Measurements from ENCODE around the gene ZFYVE28.
"Not testable (repeated sequence)": the region's sequence is repeated elsewhere in the genome, so short reads cannot be mapped to it uniquely, and the experiment has no call there.

Gene ZFYVE28

DNA sequence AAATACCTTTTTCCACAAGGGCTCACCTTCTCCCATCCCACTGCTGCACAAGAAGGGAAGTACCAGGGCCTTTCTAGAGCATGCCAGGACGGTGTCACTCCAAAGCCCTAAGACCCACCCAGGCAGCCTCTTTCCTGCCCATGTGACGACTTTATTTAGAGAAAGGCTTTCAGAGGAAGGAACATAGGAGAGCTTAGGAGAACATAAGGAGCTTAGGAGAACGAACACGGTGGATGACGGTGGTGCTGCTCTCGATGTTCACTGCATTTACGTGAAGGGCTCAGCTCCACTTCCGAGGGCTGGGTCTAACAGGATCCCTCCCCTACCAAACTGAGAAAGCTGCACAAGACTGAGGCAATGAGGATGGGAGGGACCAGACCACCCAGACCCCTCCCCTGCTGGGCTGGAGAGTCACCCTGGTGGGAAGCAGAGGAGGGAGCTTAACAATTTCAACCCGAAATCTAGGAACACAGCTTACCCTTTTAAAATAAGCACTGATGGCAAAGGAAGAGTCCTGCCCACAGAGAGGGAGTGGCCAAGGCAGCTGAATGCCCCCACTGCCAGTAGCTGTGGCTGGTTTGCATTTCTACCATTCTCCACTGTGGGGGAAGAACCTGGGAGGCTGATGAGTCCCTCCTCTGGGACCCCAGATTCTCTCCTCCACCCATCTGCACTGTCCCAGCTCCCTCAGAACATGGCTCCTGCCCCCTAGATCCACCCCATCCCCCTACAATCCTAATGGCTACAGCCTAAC lies 29.8 kb downstream of the ZFYVE28 start:
- DNase-seq = no peak

DNA sequence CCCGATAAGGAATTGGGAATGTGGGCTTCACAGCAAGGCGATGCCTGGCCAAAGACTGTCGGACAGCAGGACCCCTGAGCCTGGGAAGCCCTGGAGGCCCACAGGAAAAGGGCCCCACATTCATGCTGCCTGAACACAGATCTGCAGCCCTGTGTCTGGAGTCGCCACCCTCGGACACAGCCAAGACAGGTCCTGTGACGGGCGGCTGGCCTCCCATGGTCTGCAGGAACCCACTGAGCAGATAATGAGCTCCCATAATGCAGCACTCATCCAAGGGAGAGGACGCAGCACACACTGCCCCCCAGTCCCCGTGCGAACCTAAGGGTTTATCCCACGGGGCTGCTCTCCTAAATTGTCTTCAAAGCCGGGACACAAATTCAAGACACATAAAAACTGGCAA lies 30.6 kb downstream of the ZFYVE28 start:
- DNase-seq = no peak

DNA sequence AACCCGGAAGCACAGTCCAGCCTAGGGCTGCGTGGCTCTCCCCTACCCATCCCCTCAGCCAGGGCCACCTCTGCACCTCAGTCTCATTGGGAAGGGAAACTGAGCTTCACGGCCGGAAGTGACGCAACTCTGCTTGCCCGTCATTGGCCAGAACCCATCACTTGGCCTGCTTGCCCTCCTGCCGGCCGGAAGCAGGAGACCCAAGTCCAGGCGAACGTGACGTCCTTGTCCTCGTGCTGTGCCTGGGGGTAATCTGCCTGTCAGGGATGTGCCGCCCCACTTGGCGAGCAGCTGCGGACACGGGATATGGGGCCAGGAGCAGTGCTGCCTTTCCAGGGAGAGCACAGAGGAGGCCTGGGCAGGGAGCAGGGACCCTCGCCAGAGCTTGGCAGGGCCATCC lies 31.2 kb downstream of the ZFYVE28 start:
- no peak for DNase-seq

DNA sequence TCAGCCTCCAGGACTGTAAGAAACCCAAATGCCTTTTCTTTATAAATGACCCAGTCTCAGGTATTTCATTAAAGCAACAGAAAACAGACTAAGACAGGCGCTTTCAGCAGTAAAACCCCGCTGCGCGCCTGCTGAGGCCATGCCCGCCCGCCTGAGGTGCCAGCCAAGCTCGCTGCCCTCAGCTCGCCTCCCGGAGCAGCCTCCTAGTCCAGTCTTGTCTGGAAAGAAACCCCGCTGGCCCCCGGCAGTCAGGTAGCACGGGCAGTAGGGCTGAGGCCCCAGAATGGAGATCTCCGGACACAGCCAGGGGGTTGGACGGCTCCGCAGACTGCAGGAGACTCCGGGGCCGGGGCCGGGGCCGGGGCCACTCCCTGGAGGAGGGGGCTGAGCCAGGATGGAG lies 31.7 kb downstream of the ZFYVE28 start:
- DNase-seq = no peak

DNA sequence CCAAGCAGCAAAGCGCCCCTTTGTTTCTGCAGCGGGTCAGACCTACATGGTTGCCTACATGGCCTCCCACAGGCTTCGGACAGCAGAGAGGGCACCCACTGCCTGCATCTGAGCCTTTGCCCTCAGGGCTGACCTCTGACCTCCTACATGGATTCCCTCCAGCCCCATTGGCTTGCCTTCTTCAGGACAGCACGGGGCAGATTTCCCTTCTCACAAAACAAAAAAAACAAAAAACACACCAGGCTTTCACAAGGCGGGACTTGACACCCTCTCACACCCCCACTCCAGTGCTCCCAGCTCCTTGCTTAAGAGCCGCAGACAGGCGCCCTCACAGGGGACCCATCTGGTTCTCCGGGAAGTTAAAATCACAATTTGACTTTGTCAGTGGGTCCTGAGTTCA lies 32.9 kb downstream of the ZFYVE28 start:
- DNase-seq = no peak

DNA sequence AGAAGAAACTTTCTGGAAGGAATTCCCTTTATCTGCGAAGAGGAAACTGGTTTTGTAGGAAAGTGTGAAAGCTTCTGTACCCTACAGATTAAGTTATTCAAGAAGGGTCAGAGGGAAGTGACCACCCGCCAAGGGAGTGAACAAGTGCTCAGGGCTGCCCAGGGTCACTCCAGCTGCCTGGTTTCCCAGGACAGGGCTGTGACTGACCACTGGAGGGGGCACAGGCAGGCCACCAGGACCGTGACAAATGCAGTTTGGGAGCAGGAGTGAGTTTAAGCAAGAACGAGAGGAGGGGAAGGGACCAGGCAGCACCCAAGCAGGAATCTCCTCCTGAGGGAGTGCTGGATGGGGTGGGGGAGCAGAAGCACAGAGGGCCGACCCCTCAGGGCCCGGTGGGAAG lies 34.2 kb downstream of the ZFYVE28 start:
- no peak for DNase-seq

DNA sequence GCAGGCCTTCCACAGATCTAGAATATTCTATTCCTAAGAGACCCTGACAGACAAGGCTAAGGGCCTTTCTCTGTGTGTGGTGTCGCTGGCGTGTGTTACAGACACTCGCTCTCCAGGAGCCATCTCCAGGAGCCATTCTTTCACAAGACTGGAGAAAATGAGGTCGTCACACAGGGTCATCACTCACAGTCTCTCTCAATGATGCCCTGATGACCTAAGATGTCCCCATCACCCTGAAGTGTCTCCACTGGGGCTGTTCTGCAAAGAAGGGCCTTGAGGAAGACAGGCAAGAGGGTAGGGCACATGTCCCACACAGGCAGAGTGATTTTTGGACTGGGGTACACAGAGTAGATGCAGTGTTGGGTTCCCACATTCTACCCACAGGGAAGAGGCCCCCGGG lies 34.7 kb downstream of the ZFYVE28 start:
- DNase-seq = no peak

DNA sequence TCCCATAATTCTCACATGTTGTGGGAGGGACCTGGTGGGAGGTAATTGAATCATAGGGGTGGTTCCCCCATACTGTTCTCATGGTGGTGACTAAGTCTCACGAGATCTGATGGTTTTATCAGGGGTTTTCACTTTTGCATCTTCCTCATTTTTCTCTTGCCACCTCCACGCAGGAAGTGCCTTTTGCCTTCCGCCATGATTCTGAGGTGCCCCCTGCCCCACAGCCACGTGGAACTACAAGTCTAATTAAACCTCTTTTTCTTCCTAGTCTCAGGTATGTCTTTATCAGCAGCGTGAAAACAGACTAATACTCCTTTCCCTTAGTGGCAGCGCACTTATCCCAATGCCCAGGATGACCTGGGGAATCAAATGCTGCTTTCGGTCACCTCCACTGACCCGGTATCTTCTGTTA lies 35.2 kb downstream of the ZFYVE28 start:
- DNase-seq = not testable (repeated sequence)

DNA sequence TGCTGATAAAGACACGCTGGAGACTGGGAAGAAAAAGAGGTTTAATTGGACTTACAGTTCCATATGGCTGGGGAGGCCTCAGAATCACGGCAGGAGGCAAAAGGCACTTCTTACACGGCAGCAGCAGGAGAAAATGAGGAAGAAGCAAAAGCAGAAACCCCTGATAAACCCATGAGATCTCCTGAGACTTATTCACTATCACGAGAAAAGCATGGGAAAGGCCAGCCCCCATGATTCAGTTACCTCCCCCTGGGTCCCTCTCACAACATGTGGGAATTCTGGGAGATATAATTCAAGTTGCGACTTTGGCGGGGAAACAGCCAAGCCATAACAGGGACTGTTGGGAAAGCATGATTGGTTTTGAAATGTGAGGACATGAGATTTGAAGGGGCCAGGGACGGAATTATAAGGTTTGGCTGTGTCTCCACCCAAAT lies 35.7 kb downstream of the ZFYVE28 start:
- DNase-seq = not testable (repeated sequence)

DNA sequence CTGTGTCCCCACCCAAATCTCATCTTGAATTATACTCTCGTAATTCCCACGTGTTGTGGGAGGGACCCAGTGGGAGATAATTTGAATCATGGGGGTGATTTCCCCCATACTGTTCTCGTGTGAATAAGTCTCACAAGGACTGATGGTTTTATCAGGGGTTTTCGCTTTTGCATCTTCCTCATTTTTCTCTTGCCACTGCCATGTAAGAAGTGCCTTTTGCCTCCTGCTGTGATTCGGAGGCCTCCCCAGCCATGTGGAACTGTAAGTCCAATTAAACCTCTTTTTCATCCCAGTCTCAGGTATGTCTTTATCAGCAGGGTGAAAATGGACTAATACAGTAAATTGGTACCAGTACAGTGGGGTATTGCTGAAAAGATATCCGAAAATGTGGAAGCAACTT lies 37.9 kb downstream of the ZFYVE28 start:
- DNase-seq = not testable (repeated sequence)

DNA sequence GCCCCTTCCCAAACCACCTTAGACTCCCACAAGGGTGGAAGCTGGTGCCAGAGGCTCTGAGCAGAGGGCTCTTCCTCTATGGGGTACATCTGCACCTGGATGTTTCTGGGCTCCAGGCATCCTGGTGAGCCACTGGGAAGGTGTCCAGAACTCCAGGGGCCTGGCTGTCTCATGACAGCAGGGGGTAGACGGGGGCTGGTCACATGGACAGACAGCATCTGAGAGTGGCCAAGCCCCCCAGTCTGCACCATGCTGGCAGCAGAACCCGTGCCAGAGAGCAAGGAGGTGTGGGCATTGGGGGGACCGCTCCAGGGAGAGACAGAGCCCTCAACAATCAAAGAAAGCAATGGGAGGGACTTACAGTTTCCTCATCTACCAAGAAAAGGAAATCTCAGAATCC lies 39.5 kb downstream of the ZFYVE28 start:
- no peak for DNase-seq

DNA sequence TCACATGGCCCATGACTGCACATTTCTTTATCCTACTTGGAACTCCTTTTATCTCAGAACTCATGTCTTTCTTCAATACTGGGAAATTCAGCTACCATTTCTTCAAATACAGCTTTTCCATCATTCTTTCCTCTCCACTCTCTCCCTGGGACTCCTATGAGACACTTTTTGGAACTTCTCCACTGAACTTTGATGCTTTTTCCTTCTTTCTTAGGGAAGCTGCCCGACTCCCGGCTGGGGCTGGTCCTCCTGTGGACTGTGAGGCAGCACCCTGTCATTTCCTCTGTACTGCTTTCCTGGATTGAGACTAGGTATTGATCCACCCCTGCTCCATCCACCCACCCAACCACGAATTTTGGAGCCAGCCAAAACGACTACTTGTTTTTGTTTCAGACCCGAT lies 40.0 kb downstream of the ZFYVE28 start:
- DNase-seq = no peak

DNA sequence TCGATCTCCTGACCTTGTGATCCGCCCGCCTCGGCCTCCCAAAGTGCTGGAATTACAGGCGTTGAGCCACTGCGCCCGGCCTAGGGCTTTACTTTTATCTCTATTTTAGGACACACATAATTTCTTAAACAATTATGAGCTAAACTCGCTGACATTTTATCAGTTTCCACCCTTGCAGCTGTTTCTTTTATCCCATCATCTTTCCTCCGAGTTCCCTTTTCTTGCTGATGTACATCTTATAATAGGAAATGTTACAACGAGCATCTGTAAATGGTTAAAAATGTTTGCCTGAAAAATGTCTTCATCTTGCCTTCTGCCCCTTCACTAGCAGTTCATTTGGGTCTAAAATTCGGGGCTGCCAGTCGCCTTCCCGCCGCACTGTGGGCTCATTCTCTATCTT lies 41.2 kb downstream of the ZFYVE28 start:
- DNase-seq = no peak

DNA sequence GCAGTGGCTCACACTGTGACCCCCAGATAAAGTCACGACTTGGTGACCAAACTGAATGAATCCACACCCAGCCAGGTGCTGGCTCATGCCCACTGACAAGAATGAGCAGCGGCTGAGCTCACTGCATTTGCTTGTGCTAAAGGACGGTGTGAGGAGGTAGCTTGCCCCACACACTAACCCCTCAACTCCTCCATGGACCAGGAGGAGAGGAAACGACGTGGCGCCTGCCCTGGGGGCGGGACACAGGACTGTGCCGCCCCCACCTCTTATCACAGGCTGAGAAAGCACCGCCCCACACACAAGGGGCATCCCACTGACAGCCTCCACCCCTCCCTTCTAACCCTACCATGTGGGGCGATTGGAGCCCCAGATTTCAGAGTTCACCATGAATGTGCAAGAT lies 43.0 kb downstream of the ZFYVE28 start:
- DNase-seq = no peak

DNA sequence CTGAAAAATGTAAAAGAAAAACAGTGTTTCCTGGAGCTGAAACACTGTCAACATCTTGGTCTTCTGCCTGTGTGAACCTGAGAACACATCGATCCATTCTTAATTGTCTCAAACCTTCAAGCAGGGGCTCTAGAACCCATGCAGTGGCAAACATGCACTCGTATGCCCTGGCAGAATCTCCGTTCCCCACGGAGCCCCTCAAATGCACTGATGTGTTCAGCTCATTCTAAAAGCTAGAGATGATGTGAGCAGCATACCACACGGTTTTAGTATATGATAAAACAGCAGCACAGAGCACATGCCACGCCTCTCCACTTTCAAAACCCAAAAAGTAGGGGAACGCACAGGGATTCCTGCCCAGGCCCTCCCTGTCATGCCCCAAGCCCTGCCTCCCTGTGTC lies 44.9 kb downstream of the ZFYVE28 start:
- no peak for DNase-seq

DNA sequence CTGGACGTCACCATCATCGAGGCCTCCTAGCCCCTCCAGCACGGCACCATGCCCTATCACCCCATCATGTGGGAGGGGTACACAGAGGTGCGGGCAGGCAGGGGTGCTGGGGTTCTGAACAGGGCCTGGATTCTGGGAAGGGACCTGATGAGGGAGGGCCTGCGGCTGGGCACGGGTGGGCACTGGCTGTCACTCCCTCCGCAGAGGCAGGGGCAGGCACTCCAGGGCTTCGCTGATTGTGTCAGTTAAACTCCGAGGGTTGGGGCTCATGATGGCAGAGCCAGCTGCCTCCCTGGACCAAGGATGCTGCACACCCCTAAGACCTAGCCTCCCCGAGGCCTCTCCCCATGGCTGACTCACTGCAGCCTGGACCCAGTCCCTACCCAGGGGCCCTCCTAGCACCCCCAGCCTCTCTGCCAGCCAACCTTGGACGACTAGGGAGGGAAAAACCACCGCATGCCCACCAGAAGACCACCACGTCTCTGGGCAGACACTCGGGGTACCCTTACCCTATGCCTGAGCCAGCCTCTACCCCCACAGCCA lies 45.9 kb downstream of the ZFYVE28 start:
- no peak for DNase-seq

DNA sequence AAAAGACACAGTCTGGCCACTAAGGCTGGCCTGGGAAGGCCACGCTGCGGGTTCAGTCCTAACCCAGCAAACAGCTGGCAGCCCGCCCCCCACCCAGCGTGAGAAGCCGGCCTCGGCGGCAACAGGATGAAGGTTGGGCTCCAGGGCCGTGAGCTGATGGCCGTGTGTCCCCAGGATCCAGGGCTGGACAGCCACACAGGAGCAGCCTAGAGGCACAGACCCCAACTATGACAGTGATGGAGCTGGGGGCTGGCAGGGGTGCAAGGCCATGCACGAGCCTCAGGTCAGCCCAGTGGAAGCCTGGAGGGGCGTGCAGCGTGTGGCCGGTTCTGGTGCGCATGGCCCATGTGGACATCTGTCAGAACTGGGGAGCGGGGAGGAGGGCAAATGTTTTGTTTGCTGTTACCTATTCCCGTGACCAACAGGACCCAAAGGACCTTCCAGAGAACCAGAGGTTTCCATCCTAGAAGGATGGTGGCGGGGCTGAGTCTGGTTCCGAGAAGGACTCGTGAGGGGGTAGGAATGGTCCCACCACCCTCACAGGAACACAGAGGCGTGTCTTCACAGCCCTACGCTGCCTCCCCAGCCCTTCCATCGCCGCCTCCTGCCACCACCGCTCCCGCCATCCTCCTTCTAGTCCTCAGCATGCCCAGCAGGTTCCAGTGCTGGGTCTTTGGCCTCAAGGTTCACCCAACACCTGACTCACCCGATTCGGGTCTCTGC lies 46.5 kb downstream of the ZFYVE28 start:
- DNase-seq = no peak

DNA sequence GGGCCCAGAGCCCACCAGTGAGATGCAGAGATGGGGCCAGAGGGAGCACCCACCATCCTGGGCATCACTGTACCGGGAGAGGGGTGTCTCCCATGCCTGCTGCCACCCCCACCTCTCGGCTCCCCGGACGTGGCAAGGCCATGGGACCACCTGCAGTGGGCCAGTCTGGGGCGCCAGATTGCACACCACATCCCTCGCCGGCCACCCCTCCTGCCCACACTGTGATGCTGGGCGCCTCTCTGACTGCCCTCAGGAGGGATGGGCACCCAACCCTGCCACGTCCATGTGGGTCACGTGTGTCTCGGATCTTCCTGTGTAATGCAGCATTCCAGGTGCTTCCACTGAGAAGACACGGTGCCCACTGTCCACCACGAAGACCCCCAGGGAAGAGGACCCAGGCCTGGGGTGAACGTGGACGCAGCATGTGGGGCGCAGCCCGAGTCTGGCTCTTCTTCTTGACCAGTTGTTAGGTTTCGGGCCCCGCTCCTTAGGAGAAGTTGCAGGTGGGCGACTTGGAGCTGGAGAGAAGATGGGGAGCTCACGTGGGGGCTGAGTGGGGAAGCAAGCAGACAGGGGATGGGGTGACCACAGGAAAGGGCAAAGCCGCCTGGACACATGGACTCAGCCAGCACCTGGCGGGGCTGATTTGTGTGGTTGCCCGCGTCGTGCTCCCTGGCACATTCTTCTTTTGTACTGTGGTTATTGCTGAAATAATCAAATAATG lies 47.7 kb downstream of the ZFYVE28 start:
- DNase-seq = no peak

DNA sequence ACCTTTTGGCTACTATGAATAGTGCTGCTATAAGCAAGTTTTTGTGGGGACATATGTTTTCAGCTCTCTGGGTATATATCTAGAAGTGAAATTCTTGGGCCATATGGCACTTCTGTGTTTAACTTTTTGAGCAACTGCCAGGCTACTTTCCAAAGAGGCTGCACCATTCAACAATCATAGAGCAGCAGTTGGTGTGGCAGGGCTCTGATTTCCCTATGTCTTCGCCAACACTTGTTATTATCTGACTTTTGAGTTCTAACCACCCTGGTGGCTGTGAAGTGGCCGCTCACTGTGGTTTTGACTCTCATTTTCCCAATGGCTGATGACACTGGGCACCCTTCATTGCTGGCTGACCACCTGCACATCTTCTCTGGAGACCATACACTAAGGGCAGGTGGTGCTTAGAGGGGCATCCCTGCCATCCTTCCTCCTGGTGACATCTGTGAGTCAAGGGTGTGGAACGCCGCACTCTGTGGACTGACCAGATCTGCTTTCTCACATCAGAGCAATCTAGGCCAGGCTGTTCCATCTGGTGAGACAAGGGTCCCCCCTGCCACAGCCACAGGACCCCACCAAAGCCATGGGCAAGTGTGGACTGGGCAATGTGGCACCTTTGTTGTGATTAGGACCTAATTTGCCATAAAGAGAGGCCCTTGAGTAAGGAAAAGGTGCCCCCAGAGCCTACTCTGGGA lies 49.6 kb downstream of the ZFYVE28 start:
- no peak for DNase-seq

DNA sequence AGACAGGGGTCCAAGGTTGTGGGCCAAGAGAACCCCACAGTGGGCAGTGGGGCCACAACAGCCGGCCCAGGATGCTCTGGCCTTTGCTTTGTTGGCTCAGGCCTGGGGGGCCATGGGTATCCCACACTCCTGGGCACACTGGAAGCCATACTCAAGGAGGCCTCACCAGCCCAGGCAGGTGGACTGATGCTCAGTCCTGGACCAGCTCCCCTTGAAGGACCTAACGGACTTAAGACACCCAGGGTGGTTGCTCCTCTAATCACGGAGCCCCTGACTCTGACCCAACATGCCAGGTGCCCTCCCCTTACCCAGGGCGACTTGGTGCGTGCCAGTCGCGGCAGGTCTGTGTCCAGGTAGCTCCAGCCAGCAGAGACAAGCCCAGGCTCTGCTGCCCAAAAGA lies 50.8 kb downstream of the ZFYVE28 start:
- DNase-seq = no peak

DNA sequence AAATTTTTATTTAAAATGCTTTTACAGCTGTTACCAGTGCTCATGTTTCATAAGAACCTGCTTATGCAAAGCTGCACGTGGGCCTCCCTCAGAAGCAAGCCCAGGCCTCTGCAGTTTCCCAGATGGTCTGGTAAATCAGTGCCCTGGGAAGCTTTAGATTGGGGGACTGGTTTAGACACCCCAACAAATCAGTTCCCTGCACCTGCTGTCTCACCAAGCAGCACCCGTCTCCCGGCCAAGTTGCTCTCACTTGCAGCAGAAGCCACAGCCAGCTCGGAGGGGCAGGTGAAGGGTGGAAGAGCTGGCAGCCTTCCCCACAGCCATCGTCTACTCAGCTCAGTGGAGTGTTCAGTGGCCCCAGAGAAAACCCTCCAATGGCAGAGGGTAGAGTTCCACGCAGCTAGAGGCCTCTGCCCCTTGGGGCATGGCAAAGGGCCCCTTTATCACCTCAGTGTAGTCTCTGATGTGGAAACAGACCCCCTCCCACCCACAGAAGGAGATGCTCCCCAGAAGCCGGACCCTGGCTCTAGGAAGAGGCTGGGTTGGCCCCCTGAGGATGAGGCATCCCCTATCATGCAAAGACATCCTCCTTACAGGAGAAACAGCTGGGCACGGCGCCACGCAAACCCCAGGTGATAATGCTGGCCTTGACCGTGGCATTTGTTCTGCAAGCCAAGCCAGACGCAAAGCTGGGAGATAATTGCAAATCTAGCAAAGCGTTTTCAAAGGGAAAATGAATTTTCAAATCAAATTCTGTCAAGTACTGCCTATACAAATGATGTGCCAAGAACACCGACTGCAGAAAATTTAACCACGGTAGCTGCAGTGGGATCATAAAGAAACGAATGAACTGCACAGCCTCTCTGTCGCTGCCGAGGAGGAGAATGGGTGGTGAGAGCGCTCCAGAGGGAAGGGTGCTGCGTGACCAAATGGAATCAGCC lies 51.9 kb downstream of the ZFYVE28 start:
- DNase-seq = no peak

DNA sequence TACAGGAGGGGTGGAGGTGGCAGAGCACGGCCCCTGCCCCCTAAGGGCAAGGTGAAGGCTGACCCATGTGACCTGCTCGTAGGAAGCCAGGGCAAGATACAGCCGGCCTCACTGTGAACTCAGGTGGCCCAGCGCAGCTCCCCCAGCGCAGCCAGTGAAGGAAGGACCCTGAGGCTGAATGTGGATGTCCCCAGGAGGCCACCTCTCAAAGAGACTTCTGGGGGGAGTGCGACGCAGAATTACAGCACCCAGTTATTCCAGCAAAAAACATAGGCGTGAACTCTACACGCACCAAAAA lies 52.6 kb downstream of the ZFYVE28 start:
- DNase-seq = no peak
